ENCODE results near the gene ELOA. TPM values are rescaled to one million over a fixed set of nuclear protein-coding genes. Genes with fewer than 3 reads are reported as not detected.

Gene ELOA
- total RNA-seq, 5 donors from 2014 or later (not counting 1 experiment from before 2014, with no cell fraction given): 26.0 to 32.8 (median 27.6) TPM

DNA sequence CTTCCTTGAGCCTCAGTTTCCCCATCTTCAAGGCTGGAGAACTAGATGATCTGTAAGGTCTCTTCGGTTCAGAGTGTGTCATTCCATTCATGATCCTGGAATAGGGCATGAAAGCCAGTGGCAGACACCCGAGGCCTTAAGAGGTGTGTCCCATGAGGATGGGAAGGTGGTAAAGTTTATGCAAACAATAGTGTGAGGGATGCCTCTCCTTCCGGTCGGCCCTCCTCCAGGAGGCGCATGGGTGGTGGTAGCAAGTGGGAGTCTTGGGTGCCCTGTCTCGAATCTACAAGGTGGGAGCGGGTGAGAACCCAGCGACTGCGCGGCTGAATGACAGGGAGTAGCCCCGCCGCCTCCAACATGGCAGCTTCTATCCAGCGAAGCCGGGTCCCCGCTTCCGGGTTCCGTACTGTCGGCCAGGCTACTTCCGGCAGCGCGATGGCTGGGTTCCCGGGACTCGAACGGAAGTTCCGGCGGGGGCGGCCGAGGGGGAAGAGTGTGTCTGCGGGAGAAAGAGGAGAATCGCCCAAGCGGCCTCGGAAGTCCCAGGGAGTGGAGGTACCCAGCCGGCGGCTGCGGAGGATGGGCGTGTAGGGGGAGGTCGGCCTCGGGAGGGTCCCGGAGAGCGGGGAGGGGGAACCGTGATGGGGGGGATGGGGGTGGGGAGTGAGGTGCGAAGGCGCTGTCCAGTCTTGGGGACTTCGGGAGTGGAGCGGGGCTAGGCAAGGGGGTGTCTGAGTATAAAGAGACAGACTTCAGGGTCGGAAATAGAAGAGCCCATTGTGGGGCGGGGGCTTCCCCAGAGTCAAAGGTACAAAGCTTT lies 47.6 kb downstream of the ELOA start, which contains the start of gene LYPLA2:
Gene LYPLA2, plus strand, starts transcription at position 450 of the 820 bp plus-strand sequence. CDS start 1,538 bp downstream, outside the sequence.
- Mint-ChIP-seq H3K9me3 (no peaks in the 10 kb centered on the region), H3K27ac (peak within 1 kb of the TSS; percentile 95 to 96), H3K4me1 (peaks cover 25 to 30% (median 28%) of the 10 kb centered on the region in 3 donors), H3K4me3 (peak within 1 kb of the TSS; percentile 83 to 94 (median 92)), H3K36me3 (peaks cover 25% of the 10 kb centered on the region), H3K27me3 (no peaks in the 10 kb centered on the region)
- Histone ChIP-seq H3K4me1 (ENCODE audit: control insufficient read depth in 1 of 2, extremely low read depth in 1 of 2, insufficient read depth in 2 of 2, low read length in 2 of 2) (peaks cover 2 to 32% of the 10 kb centered on the region in 2 experiments), H3K4me3 (ENCODE audit: control insufficient read depth in 1 of 2, extremely low read depth in 1 of 2, low read length in 1 of 2) (peak within 1 kb of the TSS; percentile 72 to 89), H3K27me3 (replicated peaks in 1 of 2; ENCODE audit: control insufficient read depth in 2 of 2, extremely low read depth in 1 of 2, insufficient read depth in 2 of 2, low read length in 1 of 2) (no peaks in the 10 kb centered on the region), H3K36me3 (ENCODE audit: control insufficient read depth in 2 of 2, extremely low read depth in 1 of 2, insufficient read depth in 1 of 2, low read length in 1 of 2) (peaks cover 7 to 42% of the 10 kb centered on the region in 2 donors), H3K27ac (ENCODE audit: low read length) (peak within 1 kb of the TSS; percentile 83), H3K9me3 (no peaks in the 10 kb centered on the region)
- POLR2A ChIA-PET: interaction anchor here in 1 of 2 donors (0.5 to 0.6 kb wide), 2 partner anchors 14 to 457 kb away, joined by 3 to 7 read pairs; no protein-coding TSS in a partner anchor
- peak; percentile 89 to 93 (median 90) for ATAC-seq (replicated peaks in 1 of 4)
- CTCF ChIA-PET: interaction anchor here (0.5 to 2.3 kb wide), 3 partner anchors 10 to 377 kb away, joined by 4 to 10 read pairs (median 5); partner anchors contain the start of genes GALE (in 1 of the 2) and PITHD1 (in 1 of the 2)
- WGBS (ENCODE audit: insufficient coverage): 1% methylated on average over 43 of the region's 47 CpGs
- DNase-seq: peak; percentile 64 to 90 (median 79)

DNA sequence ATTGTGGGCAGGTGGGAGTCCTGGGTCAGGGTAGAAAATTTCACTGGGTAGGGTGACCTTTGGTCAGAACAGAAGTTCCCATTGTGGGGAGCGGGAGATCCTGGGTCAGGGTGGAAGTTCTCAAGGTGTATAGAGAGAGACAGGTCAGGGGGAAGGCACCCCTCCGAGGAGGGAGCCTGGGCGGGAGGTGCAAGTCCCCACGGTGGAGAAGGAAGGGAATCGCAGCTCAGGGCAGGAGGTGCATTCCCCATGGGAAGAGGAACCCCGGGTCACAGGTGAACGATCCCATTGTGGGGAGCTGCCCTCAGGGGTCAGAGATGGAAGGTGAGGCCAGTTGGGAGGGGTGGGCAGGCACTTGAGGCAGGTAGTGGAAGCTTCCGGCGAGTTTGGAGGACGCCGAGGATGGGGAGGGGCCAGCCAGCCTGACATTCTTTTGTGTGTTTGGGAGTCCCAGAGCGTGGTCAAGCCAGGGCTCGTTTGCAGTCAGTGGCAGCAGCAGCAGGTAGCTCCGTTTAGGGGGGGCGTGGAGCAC lies 48.3 kb downstream of the ELOA start:
- Mint-ChIP-seq H3K27me3 (no peaks in the 10 kb centered on the region), H3K4me1 (peaks cover 25 to 30% (median 28%) of the 10 kb centered on the region in 3 donors), H3K4me3 (peak overlapping the region; percentile 83 to 94 (median 92)), H3K36me3 (peaks cover 19% of the 10 kb centered on the region), H3K27ac (peak overlapping the region; percentile 95 to 96), H3K9me3 (no peaks in the 10 kb centered on the region)
- Histone ChIP-seq H3K4me1 (ENCODE audit: control insufficient read depth in 1 of 2, extremely low read depth in 1 of 2, insufficient read depth in 2 of 2, low read length in 2 of 2) (peaks cover 2 to 32% of the 10 kb centered on the region in 2 experiments), H3K27ac (ENCODE audit: low read length) (peak overlapping the region; percentile 83), H3K9me3 (no peaks in the 10 kb centered on the region), H3K4me3 (ENCODE audit: control insufficient read depth in 1 of 2, extremely low read depth in 1 of 2, low read length in 1 of 2) (peak overlapping the region; percentile 72 to 89), H3K36me3 (ENCODE audit: control insufficient read depth in 2 of 2, extremely low read depth in 1 of 2, insufficient read depth in 1 of 2, low read length in 1 of 2) (peaks cover 4 to 41% of the 10 kb centered on the region in 2 donors), H3K27me3 (replicated peaks in 1 of 2; ENCODE audit: control insufficient read depth in 2 of 2, extremely low read depth in 1 of 2, insufficient read depth in 2 of 2, low read length in 1 of 2) (no peaks in the 10 kb centered on the region)
- POLR2A ChIA-PET: interaction anchor here in 1 of 2 donors (0.6 kb wide), 2 partner anchors 14 to 18 kb away, joined by 5 to 7 read pairs; no protein-coding TSS in a partner anchor
- peak in 4 of 35 experiments; percentile 6 to 46 (median 22) for DNase-seq
- CTCF ChIA-PET: interaction anchor here (0.5 to 2.3 kb wide), 5 partner anchors 10 to 377 kb away, joined by 3 to 10 read pairs (median 5); partner anchors contain the start of genes GALE (in 1 of the 2) and PITHD1 (in 1 of the 2)
- ATAC-seq (replicated peaks in 1 of 4): peak; percentile 38 to 49 (median 42)
- 1% methylated on average over 15 of the region's 15 CpGs for WGBS (ENCODE audit: insufficient coverage)

DNA sequence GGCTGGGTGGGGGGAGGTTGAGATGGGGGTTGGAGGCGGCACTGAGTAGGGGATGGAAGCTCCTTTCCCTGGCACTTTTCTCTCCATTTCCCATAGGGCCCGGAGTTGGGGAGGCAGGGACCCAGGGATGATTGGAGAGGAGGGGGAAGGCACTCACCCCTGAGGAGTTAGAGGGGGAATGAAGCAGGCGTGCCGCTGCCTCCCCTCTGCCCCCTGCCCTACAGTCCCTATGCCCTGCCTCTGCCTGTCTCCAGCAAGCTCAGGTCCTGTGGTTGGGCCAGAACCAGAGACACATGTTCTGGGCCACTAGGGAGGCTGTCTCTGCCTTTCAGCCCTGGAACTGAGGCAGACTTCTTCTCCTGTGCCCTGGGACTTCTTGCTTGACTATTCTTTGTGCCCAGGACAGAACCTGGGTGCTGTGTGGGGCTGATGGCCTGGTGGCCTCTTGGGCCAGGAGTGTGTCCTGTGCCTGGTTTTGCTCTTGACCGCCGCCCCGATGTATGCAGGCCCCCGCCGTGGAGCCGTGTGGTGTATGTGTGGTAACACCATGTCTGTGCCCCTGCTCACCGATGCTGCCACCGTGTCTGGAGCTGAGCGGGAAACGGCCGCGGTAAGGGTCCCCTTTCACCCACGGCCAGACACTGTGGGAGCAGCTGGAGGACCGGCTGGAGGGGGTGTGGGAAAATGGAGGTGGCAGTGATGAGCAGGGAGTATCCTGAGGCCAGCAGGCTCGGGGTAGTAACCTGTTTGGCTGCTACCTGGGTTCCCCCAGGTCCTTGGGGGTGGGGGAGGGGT lies 49.1 kb downstream of the ELOA start:
- Mint-ChIP-seq H3K36me3 (peaks cover 12% of the 10 kb centered on the region), H3K27ac (peak overlapping the region; percentile 95 to 96), H3K27me3 (no peaks in the 10 kb centered on the region), H3K9me3 (no peaks in the 10 kb centered on the region), H3K4me3 (peak overlapping the region; percentile 83 to 94 (median 92)), H3K4me1 (peaks cover 25 to 30% (median 28%) of the 10 kb centered on the region in 3 donors)
- Histone ChIP-seq H3K27ac (ENCODE audit: low read length) (peak overlapping the region; percentile 83), H3K4me1 (ENCODE audit: control insufficient read depth in 1 of 2, extremely low read depth in 1 of 2, insufficient read depth in 2 of 2, low read length in 2 of 2) (peaks cover 2 to 32% of the 10 kb centered on the region in 2 experiments), H3K4me3 (ENCODE audit: control insufficient read depth in 1 of 2, extremely low read depth in 1 of 2, low read length in 1 of 2) (no peak overlapping the region), H3K9me3 (no peaks in the 10 kb centered on the region), H3K27me3 (replicated peaks in 1 of 2; ENCODE audit: control insufficient read depth in 2 of 2, extremely low read depth in 1 of 2, insufficient read depth in 2 of 2, low read length in 1 of 2) (no peaks in the 10 kb centered on the region), H3K36me3 (ENCODE audit: control insufficient read depth in 2 of 2, extremely low read depth in 1 of 2, insufficient read depth in 1 of 2, low read length in 1 of 2) (peaks cover under 1 to 38% of the 10 kb centered on the region in 2 donors)
- DNase-seq (peak in 1 of 35 experiments; percentile 28), ATAC-seq (replicated peaks in 1 of 4) (no peak)
- ChIA-PET POLR2A (interaction anchor here in 1 of 2 donors (0.5 kb wide), 1 partner anchor 34 kb away, joined by 7 read pairs; no protein-coding TSS in a partner anchor), CTCF (interaction anchor here in 1 of 2 donors (0.6 to 2.3 kb wide), 5 partner anchors 9 to 165 kb away, joined by 3 to 10 read pairs (median 5); partner anchors contain the start of genes GALE and PITHD1)
- WGBS (ENCODE audit: insufficient coverage): 85% methylated on average over 15 of the region's 19 CpGs

DNA sequence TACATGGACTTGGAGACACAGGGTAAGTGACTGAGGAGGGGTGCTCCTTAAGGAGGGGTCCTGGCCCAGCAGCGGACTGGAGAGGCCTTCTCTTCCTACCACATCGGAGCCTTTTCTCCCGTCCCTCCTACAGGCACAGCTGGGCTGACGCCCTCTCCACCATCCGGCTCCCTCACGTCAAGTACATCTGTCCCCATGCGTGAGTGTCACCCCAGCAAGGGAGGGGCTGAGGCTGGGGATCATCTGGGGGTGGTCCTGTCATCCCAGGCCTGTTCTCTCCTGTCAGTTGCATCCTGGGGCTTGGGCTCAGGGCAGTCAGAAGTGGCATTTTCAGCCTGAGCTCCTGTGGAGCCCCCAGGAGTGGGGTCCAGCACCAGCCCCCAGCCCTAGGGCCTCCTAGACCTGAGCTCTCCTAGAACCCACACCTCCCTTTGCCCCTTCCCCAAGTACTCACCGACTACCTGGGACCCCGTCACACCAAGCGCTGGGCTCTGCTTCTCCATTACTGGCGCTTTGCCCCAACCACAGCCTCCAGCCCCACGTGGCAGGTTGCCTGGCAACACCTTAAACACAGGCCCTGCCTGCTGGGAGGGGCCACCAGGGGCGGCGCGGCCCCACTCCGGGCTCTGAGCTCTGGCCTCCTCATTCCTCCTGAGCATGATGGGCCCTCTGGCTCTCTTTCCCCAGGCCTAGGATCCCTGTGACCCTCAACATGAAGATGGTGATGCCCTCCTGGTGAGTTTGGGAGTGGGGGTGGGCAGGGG lies 49.9 kb downstream of the ELOA start:
- Mint-ChIP-seq H3K36me3 (peaks cover 3% of the 10 kb centered on the region), H3K9me3 (no peaks in the 10 kb centered on the region), H3K4me1 (peaks cover 25 to 28% (median 28%) of the 10 kb centered on the region in 3 donors), H3K27me3 (no peaks in the 10 kb centered on the region), H3K27ac (peak overlapping the region; percentile 49 to 73), H3K4me3 (peak overlapping the region in 2 of 3 donors; percentile 43 to 83)
- no peaks in the 10 kb centered on the region for H3K9me3 ChIP-seq
- H3K27ac ChIP-seq (ENCODE audit: low read length): no peak overlapping the region
- CTCF ChIA-PET: interaction anchor here (0.6 to 1.2 kb wide), 2 partner anchors 13 to 46 kb away, joined by 3 to 4 read pairs; no protein-coding TSS in a partner anchor
- no peaks in the 10 kb centered on the region for H3K27me3 ChIP-seq (replicated peaks in 1 of 2; ENCODE audit: control insufficient read depth in 2 of 2, extremely low read depth in 1 of 2, insufficient read depth in 2 of 2, low read length in 1 of 2)
- 58% methylated on average over 11 of the region's 16 CpGs for WGBS (ENCODE audit: insufficient coverage)
- POLR2A ChIA-PET: no interaction called here
- peak in 15 of 35 experiments; percentile 25 to 58 (median 33) for DNase-seq
- H3K4me1 ChIP-seq (ENCODE audit: control insufficient read depth in 1 of 2, extremely low read depth in 1 of 2, insufficient read depth in 2 of 2, low read length in 2 of 2): peaks cover 2 to 32% of the 10 kb centered on the region in 2 experiments
- ATAC-seq (replicated peaks in 1 of 4): peak in 1 of 4 experiments; percentile 11
- H3K36me3 ChIP-seq (ENCODE audit: control insufficient read depth in 2 of 2, extremely low read depth in 1 of 2, insufficient read depth in 1 of 2, low read length in 1 of 2): peaks cover 0 to 34% of the 10 kb centered on the region in 2 donors
- no peak overlapping the region for H3K4me3 ChIP-seq (ENCODE audit: control insufficient read depth in 1 of 2, extremely low read depth in 1 of 2, low read length in 1 of 2)

DNA sequence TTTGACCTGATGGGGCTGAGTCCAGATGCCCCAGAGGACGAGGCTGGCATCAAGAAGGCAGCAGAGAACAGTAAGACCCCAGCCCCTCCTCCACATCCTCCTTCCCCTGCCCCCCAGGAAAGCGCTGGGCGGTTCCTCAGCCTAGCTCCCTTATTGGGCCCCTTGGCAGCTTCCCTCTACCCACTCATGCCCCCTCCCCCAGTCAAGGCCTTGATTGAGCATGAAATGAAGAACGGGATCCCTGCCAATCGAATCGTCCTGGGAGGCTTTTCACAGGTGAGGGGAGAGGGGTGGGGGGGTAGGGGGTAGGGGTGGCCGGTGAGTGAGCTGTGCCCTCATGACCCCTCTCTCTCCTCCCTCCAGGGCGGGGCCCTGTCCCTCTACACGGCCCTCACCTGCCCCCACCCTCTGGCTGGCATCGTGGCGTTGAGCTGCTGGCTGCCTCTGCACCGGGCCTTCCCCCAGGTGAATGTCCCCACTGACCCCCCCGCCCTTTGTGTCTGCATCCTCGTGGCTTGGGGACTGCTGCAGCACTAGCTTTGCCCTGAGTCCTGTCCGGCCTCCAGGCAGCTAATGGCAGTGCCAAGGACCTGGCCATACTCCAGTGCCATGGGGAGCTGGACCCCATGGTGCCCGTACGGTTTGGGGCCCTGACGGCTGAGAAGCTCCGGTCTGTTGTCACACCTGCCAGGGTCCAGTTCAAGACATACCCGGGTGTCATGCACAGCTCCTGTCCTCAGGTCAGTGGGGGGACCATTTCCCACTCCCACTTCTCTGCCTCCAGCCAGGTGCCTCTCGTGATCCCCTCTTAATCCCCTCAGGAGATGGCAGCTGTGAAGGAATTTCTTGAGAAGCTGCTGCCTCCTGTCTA lies 50.8 kb downstream of the ELOA start:
- DNase-seq: no peak
- H3K4me1 Mint-ChIP-seq: peaks cover 26 to 35% (median 29%) of the 10 kb centered on the region in 3 donors
- H3K27ac ChIP-seq (ENCODE audit: low read length): no peak overlapping the region
- H3K9me3 ChIP-seq: no peaks in the 10 kb centered on the region
- 90% methylated on average over 8 of the region's 21 CpGs for WGBS (ENCODE audit: insufficient coverage)
- ChIA-PET CTCF (interaction anchor here (0.6 to 1.2 kb wide), 3 partner anchors 14 to 45 kb away, joined by 3 to 4 read pairs (median 3); no protein-coding TSS in a partner anchor), POLR2A (no interaction called here)
- H3K27me3 Mint-ChIP-seq: no peaks in the 10 kb centered on the region
- peaks cover 0 to 34% of the 10 kb centered on the region in 2 donors for H3K36me3 ChIP-seq (ENCODE audit: control insufficient read depth in 2 of 2, extremely low read depth in 1 of 2, insufficient read depth in 1 of 2, low read length in 1 of 2)
- H3K9me3 Mint-ChIP-seq: no peaks in the 10 kb centered on the region
- peaks cover 3% of the 10 kb centered on the region for H3K36me3 Mint-ChIP-seq
- no peaks in the 10 kb centered on the region for H3K27me3 ChIP-seq (replicated peaks in 1 of 2; ENCODE audit: control insufficient read depth in 2 of 2, extremely low read depth in 1 of 2, insufficient read depth in 2 of 2, low read length in 1 of 2)
- no peak overlapping the region for H3K4me3 Mint-ChIP-seq
- H3K4me1 ChIP-seq (ENCODE audit: control insufficient read depth in 1 of 2, extremely low read depth in 1 of 2, insufficient read depth in 2 of 2, low read length in 2 of 2): peaks cover 2 to 37% of the 10 kb centered on the region in 2 experiments
- peak overlapping the region in 1 of 2 donors; percentile 73 for H3K27ac Mint-ChIP-seq
- no peak overlapping the region for H3K4me3 ChIP-seq (ENCODE audit: control insufficient read depth in 1 of 2, extremely low read depth in 1 of 2, low read length in 1 of 2)
- ATAC-seq (replicated peaks in 1 of 4): no peak

Data from T-cell (primary cell).